ENCODE measurements around the gene MEA1.

MEA1 gene

GRCh38 chr6:43060034-43060754, 46.4 kb upstream of the MEA1 start:
- Histone ChIP-seq H2BK5ac (ENCODE audit: low read length) (no peak overlapping the region), H3K36me3 (replicated peaks in 1 of 2; ENCODE audit: control insufficient read depth in 2 of 2, insufficient read depth in 2 of 2, low read length in 2 of 2) (peaks cover 7 to 23% of the 10 kb centered on the region in 2 donors), H3K79me1 (ENCODE audit: low read depth, low read length) (peaks cover 8% of the 10 kb centered on the region), H2AFZ (ENCODE audit: low read length) (peak overlapping the region; percentile 88), H2BK15ac (ENCODE audit: low read length) (no peak overlapping the region), H2BK12ac (ENCODE audit: low read length) (no peak overlapping the region), H3K9me3 (replicated peaks in 1 of 2; ENCODE audit: control insufficient read depth in 2 of 2, insufficient read depth in 1 of 2, low read depth in 1 of 2, low read length in 2 of 2) (no peaks in the 10 kb centered on the region), H2AK5ac (ENCODE audit: low read depth, low read length) (no peak overlapping the region), H3K27me3 (ENCODE audit: control insufficient read depth in 3 of 3, insufficient read depth in 3 of 3, low read depth in 1 of 3, low read length in 3 of 3) (no peaks in the 10 kb centered on the region), H3K18ac (ENCODE audit: low read length) (peak overlapping the region; percentile 90), H3K23ac (ENCODE audit: low read depth, low read length, poor library complexity) (peak overlapping the region; percentile 93), H2BK120ac (ENCODE audit: low read depth, low read length) (no peak overlapping the region), H4K8ac (ENCODE audit: low read depth, low read length) (no peak overlapping the region), H3K4me1 (ENCODE audit: control insufficient read depth in 2 of 2, insufficient read depth in 1 of 2, low read depth in 1 of 2, low read length in 2 of 2) (peaks cover 6 to 10% of the 10 kb centered on the region in 2 donors), H4K91ac (ENCODE audit: low read depth, low read length, poor library complexity) (no peak overlapping the region), H3K4ac (ENCODE audit: low read length) (no peak overlapping the region), H3K14ac (ENCODE audit: low read length) (no peak overlapping the region), H3K4me3 (ENCODE audit: low read length in 2 of 2) (peak overlapping the region; percentile 64 to 89), H3K9ac (ENCODE audit: low read depth, low read length, poor library complexity) (peak overlapping the region; percentile 88), H3K27ac (replicated peaks; ENCODE audit: low read length) (no peak overlapping the region), H3K4me2 (ENCODE audit: insufficient read depth, low read length, poor library complexity, severe bottlenecking) (peak overlapping the region; percentile 84)
- no CpG with 5 or more reads among the region's 15 CpGs for WGBS, 2 donors (ENCODE audit: extremely low coverage in 2 of 2, insufficient read length in 2 of 2, insufficient replicate concordance in 1 of 2)
- no peak for DNase-seq (ENCODE audit: low spot score)

GRCh38 chr6:43059168-43060033, 45.7 kb upstream of the MEA1 start, which contains the start of the genes KLC4 and MRPL2:
Gene KLC4 (plus strand): TSS chr6:43059631. CDS start chr6:43061336, 1,705 bp downstream.
Gene MRPL2 (minus strand): TSS chr6:43059434. CDS start chr6:43059381, 53 bp downstream.
- Histone ChIP-seq H2BK5ac (ENCODE audit: low read length) (no peak within 1 kb of the TSS), H3K23ac (ENCODE audit: low read depth, low read length, poor library complexity) (peak within 1 kb of the TSS; percentile 95), H3K9ac (ENCODE audit: low read depth, low read length, poor library complexity) (peak within 1 kb of the TSS; percentile 88), H2BK12ac (ENCODE audit: low read length) (no peak within 1 kb of the TSS), H3K18ac (ENCODE audit: low read length) (peak within 1 kb of the TSS; percentile 90), H2AK5ac (ENCODE audit: low read depth, low read length) (no peak within 1 kb of the TSS), H3K79me1 (ENCODE audit: low read depth, low read length) (peaks cover 8% of the 10 kb centered on the region), H3K4me1 (ENCODE audit: control insufficient read depth in 2 of 2, insufficient read depth in 1 of 2, low read depth in 1 of 2, low read length in 2 of 2) (peaks cover 6 to 11% of the 10 kb centered on the region in 2 donors), H4K91ac (ENCODE audit: low read depth, low read length, poor library complexity) (no peak within 1 kb of the TSS), H3K36me3 (replicated peaks in 1 of 2; ENCODE audit: control insufficient read depth in 2 of 2, insufficient read depth in 2 of 2, low read length in 2 of 2) (peaks cover 7 to 27% of the 10 kb centered on the region in 2 donors), H3K27me3 (ENCODE audit: control insufficient read depth in 3 of 3, insufficient read depth in 3 of 3, low read depth in 1 of 3, low read length in 3 of 3) (no peaks in the 10 kb centered on the region), H3K27ac (replicated peaks; ENCODE audit: low read length) (peak within 1 kb of the TSS; percentile 62), H3K4ac (ENCODE audit: low read length) (no peak within 1 kb of the TSS), H3K9me3 (replicated peaks in 1 of 2; ENCODE audit: control insufficient read depth in 2 of 2, insufficient read depth in 1 of 2, low read depth in 1 of 2, low read length in 2 of 2) (no peaks in the 10 kb centered on the region), H2AFZ (ENCODE audit: low read length) (peak within 1 kb of the TSS; percentile 88), H3K14ac (ENCODE audit: low read length) (no peak within 1 kb of the TSS), H2BK15ac (ENCODE audit: low read length) (no peak within 1 kb of the TSS), H4K8ac (ENCODE audit: low read depth, low read length) (no peak within 1 kb of the TSS), H3K4me3 (ENCODE audit: low read length in 2 of 2) (peak within 1 kb of the TSS; percentile 64 to 94), H2BK120ac (ENCODE audit: low read depth, low read length) (no peak within 1 kb of the TSS), H3K4me2 (ENCODE audit: insufficient read depth, low read length, poor library complexity, severe bottlenecking) (peak within 1 kb of the TSS; percentile 84)
- WGBS, 2 donors (ENCODE audit: extremely low coverage in 2 of 2, insufficient read length in 2 of 2, insufficient replicate concordance in 1 of 2): no CpG with 5 or more reads among the region's 64 CpGs
- peak; percentile 98 for DNase-seq (ENCODE audit: low spot score)

GRCh38 chr6:43058531-43058930, 44.8 kb upstream of the MEA1 start:
- Histone ChIP-seq H4K8ac (ENCODE audit: low read depth, low read length) (no peak overlapping the region), H3K27ac (replicated peaks; ENCODE audit: low read length) (no peak overlapping the region), H3K18ac (ENCODE audit: low read length) (no peak overlapping the region), H2BK5ac (ENCODE audit: low read length) (no peak overlapping the region), H3K23ac (ENCODE audit: low read depth, low read length, poor library complexity) (no peak overlapping the region), H3K4me1 (ENCODE audit: control insufficient read depth in 2 of 2, insufficient read depth in 1 of 2, low read depth in 1 of 2, low read length in 2 of 2) (peaks cover 6 to 13% of the 10 kb centered on the region in 2 donors), H2BK120ac (ENCODE audit: low read depth, low read length) (no peak overlapping the region), H3K4ac (ENCODE audit: low read length) (no peak overlapping the region), H3K4me2 (ENCODE audit: insufficient read depth, low read length, poor library complexity, severe bottlenecking) (peak overlapping the region; percentile 55), H3K79me1 (ENCODE audit: low read depth, low read length) (peaks cover 8% of the 10 kb centered on the region), H2BK15ac (ENCODE audit: low read length) (no peak overlapping the region), H3K9ac (ENCODE audit: low read depth, low read length, poor library complexity) (no peak overlapping the region), H2AK5ac (ENCODE audit: low read depth, low read length) (no peak overlapping the region), H3K4me3 (ENCODE audit: low read length in 2 of 2) (peak overlapping the region; percentile 64 to 94), H2AFZ (ENCODE audit: low read length) (no peak overlapping the region), H3K36me3 (replicated peaks in 1 of 2; ENCODE audit: control insufficient read depth in 2 of 2, insufficient read depth in 2 of 2, low read length in 2 of 2) (peaks cover 8 to 27% of the 10 kb centered on the region in 2 donors), H3K14ac (ENCODE audit: low read length) (no peak overlapping the region), H3K27me3 (ENCODE audit: control insufficient read depth in 3 of 3, insufficient read depth in 3 of 3, low read depth in 1 of 3, low read length in 3 of 3) (no peaks in the 10 kb centered on the region), H3K9me3 (replicated peaks in 1 of 2; ENCODE audit: control insufficient read depth in 2 of 2, insufficient read depth in 1 of 2, low read depth in 1 of 2, low read length in 2 of 2) (no peaks in the 10 kb centered on the region), H2BK12ac (ENCODE audit: low read length) (no peak overlapping the region), H4K91ac (ENCODE audit: low read depth, low read length, poor library complexity) (no peak overlapping the region)
- DNase-seq (ENCODE audit: low spot score): no peak
- WGBS, 2 donors (ENCODE audit: extremely low coverage in 2 of 2, insufficient read length in 2 of 2, insufficient replicate concordance in 1 of 2): no CpG with 5 or more reads among the region's 1 CpG

GRCh38 chr6:43055966-43056365, 42.2 kb upstream of the MEA1 start:
- DNase-seq (ENCODE audit: low spot score): no peak
- Histone ChIP-seq H3K14ac (ENCODE audit: low read length) (no peak overlapping the region), H3K4me2 (ENCODE audit: insufficient read depth, low read length, poor library complexity, severe bottlenecking) (no peak overlapping the region), H3K9me3 (replicated peaks in 1 of 2; ENCODE audit: control insufficient read depth in 2 of 2, insufficient read depth in 1 of 2, low read depth in 1 of 2, low read length in 2 of 2) (no peaks in the 10 kb centered on the region), H2BK15ac (ENCODE audit: low read length) (no peak overlapping the region), H2AFZ (ENCODE audit: low read length) (no peak overlapping the region), H3K36me3 (replicated peaks in 1 of 2; ENCODE audit: control insufficient read depth in 2 of 2, insufficient read depth in 2 of 2, low read length in 2 of 2) (peaks cover 14 to 43% of the 10 kb centered on the region in 2 donors), H2BK5ac (ENCODE audit: low read length) (no peak overlapping the region), H3K23ac (ENCODE audit: low read depth, low read length, poor library complexity) (no peak overlapping the region), H3K27ac (replicated peaks; ENCODE audit: low read length) (no peak overlapping the region), H3K18ac (ENCODE audit: low read length) (no peak overlapping the region), H3K9ac (ENCODE audit: low read depth, low read length, poor library complexity) (no peak overlapping the region), H2AK5ac (ENCODE audit: low read depth, low read length) (no peak overlapping the region), H2BK12ac (ENCODE audit: low read length) (no peak overlapping the region), H4K8ac (ENCODE audit: low read depth, low read length) (no peak overlapping the region), H3K4me3 (ENCODE audit: low read length in 2 of 2) (no peak overlapping the region), H4K91ac (ENCODE audit: low read depth, low read length, poor library complexity) (no peak overlapping the region), H3K4me1 (ENCODE audit: control insufficient read depth in 2 of 2, insufficient read depth in 1 of 2, low read depth in 1 of 2, low read length in 2 of 2) (peaks cover 12 to 14% of the 10 kb centered on the region in 2 donors), H2BK120ac (ENCODE audit: low read depth, low read length) (no peak overlapping the region), H3K79me1 (ENCODE audit: low read depth, low read length) (peaks cover 10% of the 10 kb centered on the region), H3K27me3 (ENCODE audit: control insufficient read depth in 3 of 3, insufficient read depth in 3 of 3, low read depth in 1 of 3, low read length in 3 of 3) (no peaks in the 10 kb centered on the region), H3K4ac (ENCODE audit: low read length) (no peak overlapping the region)
- no CpG with 5 or more reads among the region's 8 CpGs for WGBS, 2 donors (ENCODE audit: extremely low coverage in 2 of 2, insufficient read length in 2 of 2, insufficient replicate concordance in 1 of 2)

Measured in neuronal stem cell (in vitro differentiated cells).